Measurements from ENCODE around the gene MORF4L1. TPM values are rescaled to one million over a fixed set of nuclear protein-coding genes. Genes with fewer than 3 reads are reported as not detected.

MORF4L1 gene
- total RNA-seq, 4 donors from 2014 or later = 256 to 333 (median 316) TPM

DNA sequence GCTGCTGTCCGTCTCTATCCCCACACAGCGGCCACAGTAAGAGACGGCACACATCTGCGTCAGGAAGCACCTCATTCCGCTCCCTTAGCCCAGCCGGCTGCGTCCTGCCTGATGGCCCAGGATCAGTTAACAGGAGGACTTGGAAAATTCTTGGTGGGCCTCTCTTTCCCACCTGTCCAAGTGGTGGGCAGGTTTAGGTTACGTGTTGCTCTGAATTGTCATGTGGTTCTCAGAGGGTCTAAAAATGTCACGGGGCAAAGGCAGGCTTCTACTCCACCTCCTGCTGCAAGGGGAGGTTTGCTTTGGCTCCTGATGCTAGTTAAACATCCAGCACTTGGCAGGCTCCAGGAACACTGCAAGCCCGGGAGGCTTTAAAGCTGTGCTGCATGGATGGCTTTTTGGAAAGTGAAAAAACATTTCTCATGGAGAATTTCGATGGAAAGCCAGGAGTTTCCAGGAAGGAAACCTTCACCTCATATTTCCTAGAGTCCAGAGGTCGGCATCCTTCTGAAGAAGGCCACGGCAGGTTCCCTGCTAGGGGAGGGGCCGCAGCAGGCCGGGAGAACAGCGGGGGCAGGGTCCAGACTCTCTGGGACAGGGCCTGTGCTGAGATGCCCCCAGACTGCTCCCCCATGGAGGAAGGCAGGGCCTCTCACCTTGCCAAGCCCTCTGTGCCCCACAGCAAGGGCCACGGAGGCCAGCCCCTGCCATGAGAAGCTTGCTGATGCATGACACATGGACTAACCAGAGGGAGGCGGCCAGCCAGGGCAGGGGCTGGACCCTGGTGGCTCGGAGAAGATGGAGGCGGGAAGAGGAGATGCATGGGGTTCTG is 61.3 kb downstream of the MORF4L1 start:
- Histone ChIP-seq H3K36me3 (peaks cover 0 to 18% (median 10%) of the 10 kb centered on the region in 3 donors), H3K27me3 (no peaks in the 10 kb centered on the region), H3K9me3 (no peaks in the 10 kb centered on the region), H3K27ac (peak overlapping the region in 3 of 4 donors; percentile 4 to 80 (median 34)), H3K4me1 (peaks cover 0 to 76% (median 27%) of the 10 kb centered on the region in 4 donors), H3K4me3 (no peak overlapping the region)
- peak in 1 of 2 donors; percentile 50 for DNase-seq (ENCODE audit: low spot score in 2 of 2)
- peak in 1 of 2 donors; percentile 19 for TF ChIP-seq EP300 (IDR thresholded peaks at IDR 0.05)
- TF ChIP-seq POLR2A (IDR thresholded peaks at IDR 0.05) = no peak
- TF ChIP-seq, protein P1, sequence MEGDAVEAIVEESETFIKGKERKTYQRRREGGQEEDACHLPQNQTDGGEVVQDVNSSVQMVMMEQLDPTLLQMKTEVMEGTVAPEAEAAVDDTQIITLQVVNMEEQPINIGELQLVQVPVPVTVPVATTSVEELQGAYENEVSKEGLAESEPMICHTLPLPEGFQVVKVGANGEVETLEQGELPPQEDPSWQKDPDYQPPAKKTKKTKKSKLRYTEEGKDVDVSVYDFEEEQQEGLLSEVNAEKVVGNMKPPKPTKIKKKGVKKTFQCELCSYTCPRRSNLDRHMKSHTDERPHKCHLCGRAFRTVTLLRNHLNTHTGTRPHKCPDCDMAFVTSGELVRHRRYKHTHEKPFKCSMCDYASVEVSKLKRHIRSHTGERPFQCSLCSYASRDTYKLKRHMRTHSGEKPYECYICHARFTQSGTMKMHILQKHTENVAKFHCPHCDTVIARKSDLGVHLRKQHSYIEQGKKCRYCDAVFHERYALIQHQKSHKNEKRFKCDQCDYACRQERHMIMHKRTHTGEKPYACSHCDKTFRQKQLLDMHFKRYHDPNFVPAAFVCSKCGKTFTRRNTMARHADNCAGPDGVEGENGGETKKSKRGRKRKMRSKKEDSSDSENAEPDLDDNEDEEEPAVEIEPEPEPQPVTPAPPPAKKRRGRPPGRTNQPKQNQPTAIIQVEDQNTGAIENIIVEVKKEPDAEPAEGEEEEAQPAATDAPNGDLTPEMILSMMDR (IDR thresholded peaks at IDR 0.05) = no peak
- 44 to 55% methylated on average over 20 of the region's 20 CpGs for WGBS, 2 donors

- Histone ChIP-seq H3K27me3 (no peaks in the 10 kb centered on the region), H3K36me3 (peaks cover 0 to 18% (median 10%) of the 10 kb centered on the region in 3 donors), H3K27ac (peak overlapping the region in 1 of 4 donors; percentile 80), H3K4me1 (peaks cover 0 to 79% (median 27%) of the 10 kb centered on the region in 4 donors), H3K9me3 (no peaks in the 10 kb centered on the region), H3K4me3 (no peak overlapping the region)
- no peak for DNase-seq (ENCODE audit: low spot score in 2 of 2)
- WGBS, 2 donors = 62 to 65% methylated on average over 5 of the region's 5 CpGs
- no peak for TF ChIP-seq POLR2A (IDR thresholded peaks at IDR 0.05)
- TF ChIP-seq, protein P1 (IDR thresholded peaks at IDR 0.05) = no peak
- TF ChIP-seq EP300 (IDR thresholded peaks at IDR 0.05) = no peak
Observed at GRCh38 chr15:78934655-78935023, 61.9 kb downstream of the MORF4L1 start.

GRCh38 chr15:78937132-78937739 is 64.5 kb downstream of the MORF4L1 start:
- DNase-seq (ENCODE audit: low spot score in 2 of 2) = no peak
- H3K4me3 ChIP-seq = no peak overlapping the region
- no peaks in the 10 kb centered on the region for H3K27me3 ChIP-seq
- H3K9me3 ChIP-seq = no peaks in the 10 kb centered on the region
- H3K4me1 ChIP-seq = peaks cover 0 to 68% (median 27%) of the 10 kb centered on the region in 4 donors
- TF ChIP-seq EP300 (IDR thresholded peaks at IDR 0.05) = peak in 1 of 2 donors; percentile 60
- TF ChIP-seq, protein P1 (IDR thresholded peaks at IDR 0.05) = no peak
- H3K36me3 ChIP-seq = peaks cover 0 to 10% (median 8%) of the 10 kb centered on the region in 3 donors
- H3K27ac ChIP-seq = peak overlapping the region; percentile 53 to 80 (median 64)
- 32 to 38% methylated on average over 12 to 14 of the region's 14 CpGs for WGBS, 2 donors

DNA sequence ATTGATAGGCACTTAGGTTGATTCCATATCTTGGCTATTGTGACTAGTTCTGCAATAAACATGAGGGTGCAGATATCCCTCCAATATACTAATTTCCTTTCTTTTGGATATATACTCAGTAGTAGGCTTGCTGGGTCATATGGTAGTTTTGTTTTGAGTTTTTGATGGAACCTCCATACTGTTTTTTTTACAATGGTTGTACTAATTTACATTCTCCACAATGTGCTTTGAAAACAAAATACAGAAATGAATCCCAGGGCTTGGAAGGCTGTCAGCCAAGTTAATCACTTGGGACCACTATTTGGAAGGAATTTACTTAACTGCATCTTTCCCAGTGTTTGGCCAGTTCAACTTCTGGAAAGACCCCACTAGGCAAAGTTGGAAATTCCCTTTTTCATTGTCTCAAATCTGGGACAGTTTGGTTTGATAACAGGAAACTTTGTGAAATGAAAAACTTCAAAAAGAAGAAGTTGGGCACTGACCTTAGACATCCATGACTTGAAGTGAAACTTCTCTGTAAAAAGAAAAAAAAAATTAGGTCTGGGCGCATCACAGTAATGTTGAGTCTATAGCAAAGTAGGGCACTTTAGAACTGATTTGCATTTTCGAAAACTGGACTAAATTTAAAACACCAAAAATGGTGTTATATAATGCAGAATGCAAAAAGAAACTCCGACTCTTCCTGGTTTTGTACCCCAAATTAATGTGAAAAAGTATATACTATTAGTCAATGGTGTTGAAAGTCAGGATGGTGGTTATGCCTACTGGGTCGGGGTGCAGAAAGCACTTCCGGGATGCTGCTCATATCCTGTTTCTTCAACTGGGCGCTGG is 66.2 kb downstream of the MORF4L1 start:
- peak overlapping the region in 3 of 4 donors; percentile 71 to 80 (median 75) for H3K27ac ChIP-seq
- H3K27me3 ChIP-seq = peaks cover 0 to 1% of the 10 kb centered on the region in 2 donors
- no peaks in the 10 kb centered on the region for H3K9me3 ChIP-seq
- 69 to 72% methylated on average over 6 of the region's 6 CpGs for WGBS, 2 donors
- DNase-seq (ENCODE audit: low spot score in 2 of 2) = no peak
- no peak overlapping the region for H3K4me3 ChIP-seq
- H3K36me3 ChIP-seq = peaks cover 0 to 10% (median 5%) of the 10 kb centered on the region in 3 donors
- peaks cover 0 to 53% (median 26%) of the 10 kb centered on the region in 4 donors for H3K4me1 ChIP-seq
- TF ChIP-seq, protein P1 (IDR thresholded peaks at IDR 0.05) = no peak
- no peak for TF ChIP-seq POLR2A (IDR thresholded peaks at IDR 0.05)
- no peak for TF ChIP-seq EP300 (IDR thresholded peaks at IDR 0.05)

Data from tibial nerve (tissue), 4 donors.